Measurements from ENCODE around the gene PIP5K1B.

DNA sequence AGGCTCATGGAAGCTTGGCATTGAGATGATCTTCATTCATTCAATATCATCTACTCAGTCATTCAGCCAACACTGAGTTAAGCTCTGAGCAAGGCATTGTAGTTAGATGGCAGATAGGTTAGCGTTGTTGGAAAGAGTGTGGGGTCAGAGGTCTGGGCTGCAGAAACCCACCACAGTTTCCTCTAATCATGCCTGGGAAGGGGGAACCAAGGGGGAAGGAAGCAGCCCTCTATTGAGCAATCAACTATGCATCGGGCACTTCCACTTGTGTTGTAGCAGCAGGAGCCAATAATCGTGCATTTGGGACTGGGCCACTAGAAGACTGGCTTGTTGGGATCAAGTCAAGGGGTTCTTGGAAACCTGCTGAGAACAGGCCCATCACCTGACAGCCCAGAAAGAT, 139.1 kb downstream of the PIP5K1B start:
- TF ChIP-seq, protein P1, sequence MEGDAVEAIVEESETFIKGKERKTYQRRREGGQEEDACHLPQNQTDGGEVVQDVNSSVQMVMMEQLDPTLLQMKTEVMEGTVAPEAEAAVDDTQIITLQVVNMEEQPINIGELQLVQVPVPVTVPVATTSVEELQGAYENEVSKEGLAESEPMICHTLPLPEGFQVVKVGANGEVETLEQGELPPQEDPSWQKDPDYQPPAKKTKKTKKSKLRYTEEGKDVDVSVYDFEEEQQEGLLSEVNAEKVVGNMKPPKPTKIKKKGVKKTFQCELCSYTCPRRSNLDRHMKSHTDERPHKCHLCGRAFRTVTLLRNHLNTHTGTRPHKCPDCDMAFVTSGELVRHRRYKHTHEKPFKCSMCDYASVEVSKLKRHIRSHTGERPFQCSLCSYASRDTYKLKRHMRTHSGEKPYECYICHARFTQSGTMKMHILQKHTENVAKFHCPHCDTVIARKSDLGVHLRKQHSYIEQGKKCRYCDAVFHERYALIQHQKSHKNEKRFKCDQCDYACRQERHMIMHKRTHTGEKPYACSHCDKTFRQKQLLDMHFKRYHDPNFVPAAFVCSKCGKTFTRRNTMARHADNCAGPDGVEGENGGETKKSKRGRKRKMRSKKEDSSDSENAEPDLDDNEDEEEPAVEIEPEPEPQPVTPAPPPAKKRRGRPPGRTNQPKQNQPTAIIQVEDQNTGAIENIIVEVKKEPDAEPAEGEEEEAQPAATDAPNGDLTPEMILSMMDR (IDR thresholded peaks at IDR 0.05), result no peak
- no peak for TF ChIP-seq POLR2A (IDR thresholded peaks at IDR 0.05)
